Testis (tissue), 3 donors: ENCODE results near the gene PAX4. TPM values are rescaled to one million over a fixed set of nuclear protein-coding genes. Genes with fewer than 3 reads are reported as not detected.

Source experiments
- DNase-seq: peaks from one replicate; pipeline ENCODE4 v3.0.0-alpha.2; 2019
- H3K27ac ChIP-seq, 2 donors: fragments of 200-600 bp; sonication (generic); one replicate each; pipeline ENCODE4 v1.5.1; 2019
- H3K27me3 ChIP-seq: fragments of 200-600 bp; sonication (generic); one replicate; pipeline ENCODE4 v1.5.1; 2019
- H3K36me3 ChIP-seq: fragments of 200-600 bp; sonication (generic); one replicate; pipeline ENCODE4 v1.5.1; 2017; ENCODE audit warnings: low read depth; ENCODE audit errors: missing control alignments
- H3K4me1 ChIP-seq: fragments of 200-600 bp; sonication (generic); one replicate; pipeline ENCODE4 v1.5.1; 2019
- H3K4me3 ChIP-seq, 2 donors: fragments of 200-600 bp; sonication (generic); one replicate each; pipeline ENCODE4 v1.5.1; 2017 to 2019
- H3K9me3 ChIP-seq: fragments of 200-600 bp; sonication (generic); one replicate; pipeline ENCODE4 v1.5.1; 2017
- CTCF ChIP-seq, 3 experiments: fragments of 450-650 bp in 2 of 3; fragments of 200-600 bp in 1 of 3; sonication (generic) in 1 of 3; IDR thresholded peaks; one replicate each; pipeline ENCODE4 v1.5.1; 2016 to 2019; ENCODE audit warnings: antibody characterized with exemption in 3 of 3, mild to moderate bottlenecking in 2 of 3, moderate library complexity in 1 of 3
- POLR2A ChIP-seq: fragments of 450-650 bp; IDR thresholded peaks from one replicate; pipeline ENCODE4 v1.6.1; 2017; ENCODE audit warnings: antibody characterized with exemption, mild to moderate bottlenecking, moderate library complexity
- WGBS, 2 donors: methylation state at CpG; one replicate each; pipeline ENCODE4 v1.1.5; 2018; 5-methylcytosine and 5-hydroxymethylcytosine counted together
- intact Hi-C: fragments of 100-400 bp; cut with DNase I; formaldehyde crosslinking; loops from one replicate; pipeline ENCODE4 v1.15.1; 2023; ENCODE audit warnings: low total_unique reads
- polyA plus RNA-seq: library from polyadenylated mRNA; stranded (reverse); fragments of 350-450 nt; fragmentation: Illumina TruSeq; extraction: RNeasy Lipid Tissue Mini Kit (QIAGEN cat#74804); gene quantifications from one replicate; pipeline ENCODE4 v1.2.3, GENCODE V29; 2014; ENCODE audit warnings: low read depth, low replicate concordance; ENCODE audit not compliant: insufficient read depth
- total RNA-seq, 2 donors: library from RNA; depleted of rRNA; stranded (reverse); fragments of >200 nt; gene quantifications; one replicate each; pipeline ENCODE4 v1.2.3, GENCODE V29; 2016

The PAX4 gene
- total and polyA plus RNA-seq, 3 donors from 2014 or later: 0.50 to 0.95 (median 0.55) TPM

- Histone ChIP-seq H3K36me3 (no peaks in the 10 kb centered on the region), H3K4me3 (no peak overlapping the region), H3K27me3 (no peaks in the 10 kb centered on the region), H3K27ac (no peak overlapping the region), H3K9me3 (no peaks in the 10 kb centered on the region), H3K4me1 (no peaks in the 10 kb centered on the region)
- no peak for DNase-seq
- intact Hi-C loops: no loop called here
- TF ChIP-seq CTCF (IDR thresholded peaks at IDR 0.05) (no peak), POLR2A (no peak)
- WGBS, 2 donors: 75 to 93% methylated on average over 1 of the region's 1 CpG
Observed at GRCh38 chr7:127612263-127612662, 5.7 kb downstream of the PAX4 start.

GRCh38 chr7:127609297-127609696 is 8.6 kb downstream of the PAX4 start:
- 80 to 89% methylated on average over 1 to 6 of the region's 6 CpGs for WGBS, 2 donors
- DNase-seq: no peak
- H3K4me3 ChIP-seq: no peak overlapping the region
- H3K27ac ChIP-seq: no peak overlapping the region
- TF ChIP-seq POLR2A (no peak), CTCF (IDR thresholded peaks at IDR 0.05) (no peak)
- H3K4me1 ChIP-seq: no peaks in the 10 kb centered on the region
- no peaks in the 10 kb centered on the region for H3K36me3 ChIP-seq
- H3K27me3 ChIP-seq: no peaks in the 10 kb centered on the region
- intact Hi-C loops: no loop called here
- H3K9me3 ChIP-seq: no peaks in the 10 kb centered on the region

GRCh38 chr7:127608446-127608845 is 9.5 kb downstream of the PAX4 start:
- 92 to 93% methylated on average over 3 to 6 of the region's 6 CpGs for WGBS, 2 donors
- Histone ChIP-seq H3K4me3 (no peak overlapping the region), H3K27ac (no peak overlapping the region), H3K9me3 (no peaks in the 10 kb centered on the region), H3K4me1 (no peaks in the 10 kb centered on the region), H3K27me3 (no peaks in the 10 kb centered on the region), H3K36me3 (no peaks in the 10 kb centered on the region)
- intact Hi-C loops: no loop called here
- no peak for TF ChIP-seq CTCF (IDR thresholded peaks at IDR 0.05)
- TF ChIP-seq POLR2A: no peak
- DNase-seq: no peak

- no peak overlapping the region for H3K4me3 ChIP-seq
- no peaks in the 10 kb centered on the region for H3K36me3 ChIP-seq
- no peak for DNase-seq
- intact Hi-C loops: no loop called here
- 86 to 89% methylated on average over 3 of the region's 3 CpGs for WGBS, 2 donors
- H3K27me3 ChIP-seq: no peaks in the 10 kb centered on the region
- H3K4me1 ChIP-seq: no peaks in the 10 kb centered on the region
- H3K9me3 ChIP-seq: no peaks in the 10 kb centered on the region
- TF ChIP-seq CTCF (IDR thresholded peaks at IDR 0.05) (no peak), POLR2A (no peak)
- H3K27ac ChIP-seq: no peak overlapping the region
Observed at GRCh38 chr7:127600885-127601284, 17.1 kb downstream of the PAX4 start.

GRCh38 chr7:127598318-127598717 is 19.6 kb downstream of the PAX4 start:
- WGBS, 2 donors: 69 to 75% methylated on average over 6 of the region's 6 CpGs
- Histone ChIP-seq H3K27ac (no peak overlapping the region), H3K4me1 (no peaks in the 10 kb centered on the region), H3K27me3 (no peaks in the 10 kb centered on the region), H3K9me3 (no peaks in the 10 kb centered on the region), H3K4me3 (no peak overlapping the region), H3K36me3 (no peaks in the 10 kb centered on the region)
- no peak for TF ChIP-seq POLR2A
- TF ChIP-seq CTCF (IDR thresholded peaks at IDR 0.05): no peak
- DNase-seq: no peak
- intact Hi-C loops: no loop called here
